Raji (cell line): ENCODE results near the gene TLE5.

Experiments used
- POLR2A ChIP-seq: IDR thresholded peaks from 2 replicates; pipeline ENCODE4 v1.6.1; 2011; ENCODE audit warnings: low read depth, low read length, control low read depth; ENCODE audit not compliant: insufficient read depth

The TLE5 gene

DNA sequence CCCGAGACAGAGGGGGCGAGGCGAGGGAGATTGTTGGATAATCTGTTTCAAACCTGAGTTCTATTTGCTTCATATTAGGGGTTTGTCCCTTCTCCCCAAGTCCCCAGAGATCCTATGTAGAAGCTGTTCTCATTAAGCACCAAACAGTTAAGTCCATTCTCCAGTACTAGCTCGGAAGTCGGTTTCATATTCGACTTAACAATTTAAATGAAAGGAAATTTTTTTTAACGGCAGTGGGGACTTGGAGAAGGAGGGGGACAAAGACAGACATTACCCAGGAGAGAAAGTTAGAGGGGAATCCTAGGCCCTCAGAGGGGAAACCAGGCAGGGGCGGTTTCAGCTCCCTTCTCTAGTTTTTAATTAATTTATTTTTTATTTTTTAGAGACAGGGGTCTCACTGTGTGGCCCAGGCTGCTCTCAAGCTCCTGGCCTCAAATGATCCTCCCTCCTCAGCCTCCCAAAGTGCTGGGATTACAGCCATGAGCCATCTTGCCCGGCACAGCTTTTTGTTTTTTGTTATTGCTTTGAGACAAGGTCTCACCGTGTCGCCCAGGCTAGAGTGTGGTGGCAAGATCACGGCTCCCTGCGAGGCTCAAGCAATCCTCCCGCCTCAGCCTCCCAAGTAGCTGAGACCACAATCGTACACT lies 19.6 kb downstream of the TLE5 start:
- TF ChIP-seq POLR2A, result no peak

- TF ChIP-seq POLR2A, result no peak
Observed at GRCh38 chr19:3041761-3042620, 20.3 kb downstream of the TLE5 start.

DNA sequence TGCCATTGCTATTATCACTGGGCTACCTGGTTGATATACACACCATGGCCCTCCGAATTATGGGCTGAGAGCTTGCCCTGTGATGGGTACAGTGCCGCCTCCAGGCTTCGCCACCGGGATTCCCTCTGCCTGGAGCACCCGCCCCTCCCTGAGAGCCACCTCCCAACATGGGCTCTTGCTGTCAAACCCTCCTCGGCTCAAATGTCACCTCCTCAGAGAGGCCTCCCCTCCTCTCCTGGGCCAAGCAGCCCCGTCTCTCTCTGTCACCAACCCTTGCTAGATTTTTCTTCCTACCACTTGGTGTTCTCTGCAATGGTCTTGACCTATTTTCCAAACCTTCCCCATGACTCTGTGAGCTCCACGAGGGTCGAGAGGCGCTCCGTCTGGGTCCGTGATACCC lies 21.0 kb downstream of the TLE5 start:
- no peak for TF ChIP-seq POLR2A

DNA sequence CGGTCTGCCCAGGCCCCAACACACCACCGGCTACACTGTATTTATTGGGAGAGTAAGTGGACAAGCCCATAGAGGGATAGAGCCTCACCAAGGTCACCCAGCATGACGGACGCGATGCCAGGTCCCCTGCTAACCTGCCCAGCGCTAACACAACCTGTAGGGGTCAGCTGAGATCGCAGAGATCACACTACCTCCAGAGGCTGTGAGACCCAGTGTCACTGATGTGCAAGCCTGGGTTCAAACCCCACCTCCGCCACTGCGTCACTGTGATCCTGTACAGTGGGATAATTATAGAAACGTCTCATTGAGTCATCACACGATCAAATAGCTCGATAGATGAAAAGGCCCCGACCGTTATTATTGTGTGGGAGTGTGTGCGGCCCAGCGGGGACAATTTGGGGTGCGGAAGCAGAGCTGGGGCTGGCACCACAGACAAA lies 22.6 kb downstream of the TLE5 start:
- no peak for TF ChIP-seq POLR2A

DNA sequence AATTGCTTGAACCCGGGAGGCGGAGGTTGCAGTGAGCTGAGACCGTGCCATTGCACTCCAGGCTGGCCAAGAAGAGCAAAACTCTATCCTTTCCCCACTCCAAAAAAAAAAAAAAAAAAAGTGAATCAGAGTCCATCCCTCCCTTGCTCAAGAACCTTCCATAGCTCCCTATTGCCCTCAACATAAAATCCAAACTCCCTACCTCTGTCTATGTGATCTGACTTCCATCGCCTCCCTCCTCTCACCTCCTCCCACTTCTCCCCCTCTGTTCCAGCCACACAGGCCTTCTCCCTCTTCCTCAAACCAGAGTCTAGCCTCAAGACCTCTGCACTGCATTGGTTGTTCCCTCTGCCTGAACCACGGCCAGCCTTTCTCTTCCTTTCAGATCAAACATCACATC lies 23.2 kb downstream of the TLE5 start:
- TF ChIP-seq POLR2A, result no peak

- no peak for TF ChIP-seq POLR2A
Observed at GRCh38 chr19:3038214-3038613, 24.1 kb downstream of the TLE5 start.

GRCh38 chr19:3036119-3036976 lies 25.9 kb downstream of the TLE5 start:
- no peak for TF ChIP-seq POLR2A

DNA sequence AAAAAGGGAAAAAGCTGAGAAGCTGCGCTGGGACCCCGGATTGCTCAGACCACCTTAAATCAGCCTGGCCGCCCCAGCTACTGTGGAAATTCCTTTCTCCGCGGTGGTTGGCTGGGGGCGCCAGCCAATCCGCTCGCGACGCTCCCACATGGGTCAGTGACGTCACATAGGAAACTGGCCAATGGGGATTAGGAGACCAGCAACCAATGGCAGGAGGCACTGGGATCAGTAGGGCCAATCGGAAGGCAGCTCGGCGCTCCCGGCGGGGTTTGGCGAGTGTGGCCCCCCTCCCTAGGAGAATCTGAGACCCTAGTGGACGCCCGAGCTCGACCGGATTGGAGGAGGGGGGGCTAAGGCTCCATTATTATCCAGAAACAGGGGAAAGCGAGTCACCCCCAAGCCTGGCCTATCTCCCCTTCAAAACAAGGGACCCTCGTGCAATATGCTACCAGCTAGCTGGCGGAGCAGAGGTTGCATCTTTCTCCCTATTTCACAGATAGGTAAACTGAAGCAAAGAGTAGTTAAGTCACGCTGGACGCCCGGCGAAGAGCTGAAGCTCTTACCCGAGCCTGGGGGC lies 26.7 kb downstream of the TLE5 start:
- TF ChIP-seq POLR2A, result peak; percentile 79

GRCh38 chr19:3034656-3035541 lies 27.4 kb downstream of the TLE5 start:
- no peak for TF ChIP-seq POLR2A

- TF ChIP-seq POLR2A, result no peak
Observed at GRCh38 chr19:3034406-3034655, 28.0 kb downstream of the TLE5 start.

GRCh38 chr19:3033595-3034405 lies 28.5 kb downstream of the TLE5 start:
- TF ChIP-seq POLR2A, result no peak

GRCh38 chr19:3031607-3031867 lies 30.8 kb downstream of the TLE5 start:
- no peak for TF ChIP-seq POLR2A

DNA sequence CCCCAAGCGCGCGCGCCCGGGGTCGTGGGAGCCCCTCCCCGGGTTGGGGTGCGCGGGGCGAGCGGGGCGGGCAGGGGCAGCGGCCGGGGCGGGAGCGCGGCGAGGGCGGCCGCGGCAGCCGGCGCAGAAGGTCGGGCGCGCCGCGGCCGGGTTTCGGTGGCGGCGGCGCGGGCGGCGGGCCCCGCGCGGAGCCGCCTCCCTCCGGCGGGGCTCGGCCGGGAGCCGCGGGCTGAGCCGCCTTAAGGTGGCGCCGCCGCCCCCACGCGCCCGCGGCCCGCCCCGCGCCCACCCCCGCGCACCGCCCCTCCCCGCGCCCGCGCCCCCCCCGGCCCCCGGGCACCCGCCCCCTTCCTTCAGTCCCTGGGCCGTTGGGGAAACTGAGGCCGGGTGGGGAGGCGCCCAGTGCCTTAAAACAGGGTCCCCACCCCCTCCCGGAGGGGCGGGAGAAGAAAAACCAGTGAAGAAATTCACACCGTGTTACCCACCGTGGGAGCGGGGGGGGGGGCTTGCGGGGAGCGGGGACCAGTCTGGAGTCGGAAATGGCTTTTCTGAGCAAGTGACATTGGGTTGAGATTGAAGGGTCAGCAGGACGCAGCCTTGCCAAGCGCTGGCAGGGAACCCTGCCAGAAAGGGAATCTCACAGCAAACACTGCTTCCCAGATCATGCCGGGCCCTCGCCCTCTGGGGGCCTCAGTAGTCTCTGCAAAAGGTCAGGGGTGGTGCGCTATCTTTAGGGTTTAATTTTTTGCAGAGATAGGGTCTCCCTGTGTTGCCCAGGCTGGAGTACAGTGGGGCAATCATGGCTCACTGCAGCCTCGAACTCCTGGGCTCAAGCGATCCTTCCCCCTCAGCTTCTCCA lies 33.0 kb downstream of the TLE5 start, which contains the start of gene TLE2:
Gene TLE2 (minus strand): TSS at position 216 of the 859 bp plus-strand sequence. CDS start 376 bp downstream, outside the sequence.
- no peak for TF ChIP-seq POLR2A

- TF ChIP-seq POLR2A, result no peak
Observed at GRCh38 chr19:3028305-3029064, 33.8 kb downstream of the TLE5 start.
